GM12878 (cell line): ENCODE measurements around the gene RPL27A.

Source experiments
- EP300 ChIP-seq, 2 experiments: fragments of 150-350 bp in 1 of 2; IDR thresholded peaks; 2 replicates each; pipeline ENCODE4 v1.6.1; 2011 to 2012; ENCODE audit warnings: low read depth in 2 of 2, low read length in 2 of 2, borderline replicate concordance in 1 of 2, improper control_type of control experiment in 1 of 2, inconsistent platforms in 1 of 2; ENCODE audit not compliant: control insufficient read depth in 1 of 2
- FOXM1 ChIP-seq: IDR thresholded peaks from 2 replicates; pipeline ENCODE4 v1.6.1; 2012; ENCODE audit warnings: low read depth, mild to moderate bottlenecking, inconsistent platforms, low read length, moderate library complexity
- HDAC2 ChIP-seq: fragments of 200-600 bp; sonication (generic); IDR thresholded peaks from 2 replicates; pipeline ENCODE4 v1.6.1; 2017
- POLR2A ChIP-seq: IDR thresholded peaks from 2 replicates; pipeline ENCODE4 v1.6.1; 2011; ENCODE audit warnings: low read depth, mild to moderate bottlenecking, low read length
- POLR2AphosphoS5 ChIP-seq: IDR thresholded peaks from 2 replicates; pipeline ENCODE4 v1.6.1; 2011; ENCODE audit warnings: mild to moderate bottlenecking, low read length, inconsistent platforms
- RB1 ChIP-seq: fragments of 450-650 bp; formaldehyde crosslinking; IDR thresholded peaks from 2 replicates; pipeline ENCODE4 v1.6.1; 2017; ENCODE audit warnings: mild to moderate bottlenecking, borderline replicate concordance
- RBBP5 ChIP-seq: fragments of 200-600 bp; sonication (generic); conservative IDR thresholded peaks from 2 replicates; pipeline ENCODE4 v1.6.1; 2016
- SMAD1 ChIP-seq: fragments of 450-650 bp; IDR thresholded peaks from 2 replicates; pipeline ENCODE4 v1.6.1; 2018; ENCODE audit warnings: mild to moderate bottlenecking, low read depth; ENCODE audit not compliant: partially characterized antibody
- TF ChIP-seq, protein P1 (sequence below), 3 experiments: IDR thresholded peaks in 2 of 3; conservative IDR thresholded peaks in 1 of 3; 2 replicates each; pipeline ENCODE4 v1.5.1; 2011; ENCODE audit warnings: low read depth in 3 of 3, low read length in 3 of 3, mild to moderate bottlenecking in 3 of 3, control low read depth in 2 of 3, moderate library complexity in 2 of 3, inconsistent platforms in 1 of 3, mixed read lengths in 1 of 3; ENCODE audit not compliant: control insufficient read depth in 2 of 3, insufficient read depth in 1 of 3; ENCODE audit errors: extremely low read depth in 1 of 3
- TF ChIP-seq, protein P2 (sequence below): fragments of 450-650 bp; IDR thresholded peaks from 2 replicates; pipeline ENCODE4 v1.6.1; 2014; ENCODE audit warnings: mild to moderate bottlenecking

DNA sequence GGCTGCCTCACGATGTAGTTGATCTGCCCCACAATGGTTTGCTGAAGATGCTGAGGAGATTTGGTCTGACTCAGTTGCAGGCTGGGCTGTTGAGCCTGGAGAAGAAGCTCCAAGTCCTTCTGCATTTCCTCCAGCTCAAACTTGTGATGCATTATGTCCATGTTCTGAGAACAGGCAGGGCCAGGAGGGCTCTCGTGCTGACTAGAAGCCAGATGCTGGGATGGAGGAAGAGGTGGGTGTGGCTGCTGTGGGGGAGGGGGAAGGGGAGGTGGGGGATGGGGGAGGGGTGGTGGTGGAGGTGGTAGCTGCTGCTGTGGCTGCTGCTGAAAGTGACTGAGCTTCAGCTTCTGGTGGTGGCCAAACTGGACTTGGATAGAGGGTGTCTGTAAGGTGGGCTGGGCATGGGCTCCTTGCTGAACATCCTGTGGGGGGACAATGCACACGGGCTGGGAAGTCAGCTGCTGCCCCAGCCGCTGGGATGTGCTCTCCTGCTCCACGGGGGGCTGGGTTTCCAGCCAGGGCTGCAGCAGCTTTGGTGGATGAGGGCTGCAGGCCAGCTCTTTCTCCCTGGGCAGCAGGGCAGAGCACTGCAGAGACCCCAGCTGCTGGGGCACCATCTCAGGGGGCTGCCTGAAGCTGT lies 42.2 kb upstream of the RPL27A start:
- TF ChIP-seq HDAC2 = no peak
- no peak for TF ChIP-seq RB1
- no peak for TF ChIP-seq POLR2AphosphoS5
- TF ChIP-seq, protein P1, sequence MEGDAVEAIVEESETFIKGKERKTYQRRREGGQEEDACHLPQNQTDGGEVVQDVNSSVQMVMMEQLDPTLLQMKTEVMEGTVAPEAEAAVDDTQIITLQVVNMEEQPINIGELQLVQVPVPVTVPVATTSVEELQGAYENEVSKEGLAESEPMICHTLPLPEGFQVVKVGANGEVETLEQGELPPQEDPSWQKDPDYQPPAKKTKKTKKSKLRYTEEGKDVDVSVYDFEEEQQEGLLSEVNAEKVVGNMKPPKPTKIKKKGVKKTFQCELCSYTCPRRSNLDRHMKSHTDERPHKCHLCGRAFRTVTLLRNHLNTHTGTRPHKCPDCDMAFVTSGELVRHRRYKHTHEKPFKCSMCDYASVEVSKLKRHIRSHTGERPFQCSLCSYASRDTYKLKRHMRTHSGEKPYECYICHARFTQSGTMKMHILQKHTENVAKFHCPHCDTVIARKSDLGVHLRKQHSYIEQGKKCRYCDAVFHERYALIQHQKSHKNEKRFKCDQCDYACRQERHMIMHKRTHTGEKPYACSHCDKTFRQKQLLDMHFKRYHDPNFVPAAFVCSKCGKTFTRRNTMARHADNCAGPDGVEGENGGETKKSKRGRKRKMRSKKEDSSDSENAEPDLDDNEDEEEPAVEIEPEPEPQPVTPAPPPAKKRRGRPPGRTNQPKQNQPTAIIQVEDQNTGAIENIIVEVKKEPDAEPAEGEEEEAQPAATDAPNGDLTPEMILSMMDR (IDR thresholded peaks at IDR 0.05 in 2 of 3, conservative IDR thresholded peaks at IDR 0.05 in 1 of 3; ENCODE audit: control insufficient read depth in 2 of 3, extremely low read depth in 1 of 3, insufficient read depth in 1 of 3, low read depth in 3 of 3, low read length in 3 of 3) = no peak
- TF ChIP-seq, protein P2, sequence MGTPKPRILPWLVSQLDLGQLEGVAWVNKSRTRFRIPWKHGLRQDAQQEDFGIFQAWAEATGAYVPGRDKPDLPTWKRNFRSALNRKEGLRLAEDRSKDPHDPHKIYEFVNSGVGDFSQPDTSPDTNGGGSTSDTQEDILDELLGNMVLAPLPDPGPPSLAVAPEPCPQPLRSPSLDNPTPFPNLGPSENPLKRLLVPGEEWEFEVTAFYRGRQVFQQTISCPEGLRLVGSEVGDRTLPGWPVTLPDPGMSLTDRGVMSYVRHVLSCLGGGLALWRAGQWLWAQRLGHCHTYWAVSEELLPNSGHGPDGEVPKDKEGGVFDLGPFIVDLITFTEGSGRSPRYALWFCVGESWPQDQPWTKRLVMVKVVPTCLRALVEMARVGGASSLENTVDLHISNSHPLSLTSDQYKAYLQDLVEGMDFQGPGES = no peak
- TF ChIP-seq POLR2A = no peak
- no peak for TF ChIP-seq FOXM1
- TF ChIP-seq EP300 (IDR thresholded peaks at IDR 0.05; ENCODE audit: borderline replicate concordance in 1 of 2, control insufficient read depth in 1 of 2, low read depth in 2 of 2, low read length in 2 of 2) = no peak
- TF ChIP-seq RBBP5 = no peak
- no peak for TF ChIP-seq SMAD1
